SK-N-SH (cell line): Measurements from ENCODE around the gene NUAK1. TPM values are rescaled to one million over a fixed set of nuclear protein-coding genes. Genes with fewer than 3 reads are reported as not detected.

Source experiments
- CTCF ChIA-PET: fragments of 300-600, 350-600 bp; formaldehyde crosslinking; extraction: SDS; loops from one replicate; lab custom pipeline; 2021; lab: Yijun Ruan, JAX
- POLR2A ChIA-PET: fragments of 350-600 bp; sonication (Branson Sonifier 250); formaldehyde crosslinking; extraction: SDS; loops from one replicate; lab custom pipeline; 2020; ENCODE audit warnings: antibody characterized with exemption, inconsistent platforms; lab: Yijun Ruan, JAX
- DNase-seq: peaks from one replicate; pipeline ENCODE4 v3.0.0; 2012
- H2AFZ ChIP-seq: fragments of 200-600 bp; sonication (generic); 2 replicates; pipeline ENCODE4 v1.8.1; 2016; ENCODE audit warnings: antibody characterized with exemption, mild to moderate bottlenecking, low read depth
- H3F3A ChIP-seq: fragments of 200-600 bp; sonication (generic); replicated peaks from 2 replicates; pipeline ENCODE3; 2016; ENCODE audit warnings: antibody characterized with exemption, mild to moderate bottlenecking; ENCODE audit not compliant: insufficient read depth
- H3K27ac ChIP-seq, 2 experiments: fragments of 200-500 bp in 1 of 2; fragments of 200-600 bp in 1 of 2; sonication (Bioruptor generic) in 1 of 2; sonication (generic), shearing (Covaris generic) in 1 of 2; 2 replicates each; pipeline versions ENCODE4 v1.5.1 to v1.6.1; 2014 to 2016; ENCODE audit warnings: low read depth in 2 of 2, inconsistent platforms in 1 of 2, low read length in 1 of 2, mild to moderate bottlenecking in 1 of 2, mixed read lengths in 1 of 2
- H3K27me3 ChIP-seq: fragments of 200-600 bp; sonication (generic), shearing (Covaris generic); 2 replicates; pipeline ENCODE4 v1.6.1; 2016; ENCODE audit warnings: mixed run types; ENCODE audit not compliant: insufficient read depth
- H3K36me3 ChIP-seq, 2 experiments: fragments of 200-500 bp in 1 of 2; fragments of 200-600 bp in 1 of 2; sonication (Bioruptor generic) in 1 of 2; sonication (generic) in 1 of 2; replicated peaks in 1 of 2; 2 replicates each; pipeline versions ENCODE3 to v1.5.1; 2014 to 2016; ENCODE audit warnings: low read length in 1 of 2, mild to moderate bottlenecking in 1 of 2; ENCODE audit not compliant: insufficient read depth in 2 of 2, control insufficient read depth in 1 of 2
- H3K4me1 ChIP-seq, 2 experiments: fragments of 200-500 bp in 1 of 2; fragments of 200-600 bp in 1 of 2; sonication (Bioruptor generic) in 1 of 2; sonication (generic), shearing (Covaris generic) in 1 of 2; 2 replicates each; pipeline versions ENCODE4 v1.5.1 to v1.6.1; 2014 to 2016; ENCODE audit warnings: low read depth in 1 of 2, low read length in 1 of 2, mixed run types in 1 of 2; ENCODE audit not compliant: insufficient read depth in 2 of 2, control insufficient read depth in 1 of 2
- H3K4me2 ChIP-seq: fragments of 200-600 bp; sonication (generic), shearing (Covaris generic); 2 replicates; pipeline ENCODE4 v1.6.1; 2017; ENCODE audit warnings: mixed run types
- H3K4me3 ChIP-seq, 2 experiments: fragments of 200-500 bp in 1 of 2; fragments of 200-600 bp in 1 of 2; sonication (Bioruptor generic) in 1 of 2; sonication (generic), shearing (Covaris generic) in 1 of 2; 2 replicates each; pipeline versions ENCODE4 v1.5.1 to v1.8.1; 2014 to 2016; ENCODE audit warnings: low read depth in 2 of 2, inconsistent platforms in 1 of 2, low read length in 1 of 2, mild to moderate bottlenecking in 1 of 2, mixed read lengths in 1 of 2, moderate library complexity in 1 of 2
- H3K79me2 ChIP-seq: fragments of 200-600 bp; sonication (generic); 2 replicates; pipeline ENCODE4 v1.8.1; 2017; ENCODE audit warnings: mild to moderate bottlenecking; ENCODE audit not compliant: insufficient read depth
- H3K9ac ChIP-seq: fragments of 200-600 bp; sonication (generic); 2 replicates; pipeline ENCODE4 v1.6.1; 2017; ENCODE audit warnings: mixed run types
- H3K9me2 ChIP-seq: fragments of 200-600 bp; sonication (generic); 2 replicates; pipeline ENCODE4 v1.6.1; 2017; ENCODE audit warnings: mixed run types
- H3K9me3 ChIP-seq: fragments of 200-600 bp; sonication (generic); 2 replicates; pipeline ENCODE4 v1.6.1; 2017; ENCODE audit warnings: mixed run types, mild to moderate bottlenecking, moderate library complexity
- H4K20me1 ChIP-seq: fragments of 200-600 bp; sonication (generic); 2 replicates; pipeline ENCODE4 v1.6.1; 2017; ENCODE audit warnings: mild to moderate bottlenecking, mixed run types; ENCODE audit not compliant: insufficient read depth
- CHD2 ChIP-seq: fragments of 150-350 bp; IDR thresholded peaks from 2 replicates; pipeline ENCODE4 v1.6.1; 2018; ENCODE audit warnings: low read length; ENCODE audit not compliant: partially characterized antibody
- EP300 ChIP-seq, 2 experiments: IDR thresholded peaks; 2 replicates each; pipeline versions ENCODE4 v1.4.0 to v1.6.1; 2012; ENCODE audit warnings: borderline replicate concordance in 1 of 2, low read depth in 1 of 2, low read length in 1 of 2
- EZH2phosphoT487 ChIP-seq: fragments of 200-600 bp; sonication (generic); IDR thresholded peaks from 2 replicates; pipeline ENCODE4 v1.6.1; 2017; ENCODE audit warnings: low read depth, mixed run types, mild to moderate bottlenecking, antibody characterized with exemption, moderate library complexity, borderline replicate concordance
- FOSL2 ChIP-seq: IDR thresholded peaks from 2 replicates; pipeline ENCODE4 v1.4.0; 2012; ENCODE audit warnings: low read depth, mild to moderate bottlenecking, moderate library complexity, borderline replicate concordance
- GABPA ChIP-seq: IDR thresholded peaks from 2 replicates; pipeline ENCODE4 v1.4.0; 2012; ENCODE audit warnings: low read depth, mild to moderate bottlenecking
- GATA2 ChIP-seq: sonication (generic); formaldehyde crosslinking; IDR thresholded peaks from 2 replicates; pipeline ENCODE4 v1.5.0; 2020; ENCODE audit warnings: mild to moderate bottlenecking, missing genetic modification reagents
- JUND ChIP-seq: IDR thresholded peaks from 2 replicates; pipeline ENCODE4 v1.4.0; 2012
- MEF2A ChIP-seq: IDR thresholded peaks from 2 replicates; pipeline ENCODE4 v1.4.0; 2012; ENCODE audit warnings: low read depth, borderline replicate concordance
- MXI1 ChIP-seq: IDR thresholded peaks from 2 replicates; pipeline ENCODE4 v1.6.1; 2012; ENCODE audit warnings: mild to moderate bottlenecking, low read depth, low read length, improper control_type of control experiment
- RAD21 ChIP-seq: IDR thresholded peaks from 2 replicates; pipeline ENCODE4 v1.6.1; 2012; ENCODE audit warnings: mild to moderate bottlenecking, low read length
- RCOR1 ChIP-seq: fragments of 150-350 bp; IDR thresholded peaks from 2 replicates; pipeline ENCODE4 v1.6.1; 2017; ENCODE audit warnings: antibody characterized with exemption, low read length
- RFX5 ChIP-seq: IDR thresholded peaks from 2 replicates; pipeline ENCODE4 v1.6.1; 2012; ENCODE audit warnings: mild to moderate bottlenecking, improper control_type of control experiment, low read length
- SIN3A ChIP-seq: IDR thresholded peaks from 2 replicates; pipeline ENCODE4 v1.6.1; 2012; ENCODE audit warnings: low read depth, mild to moderate bottlenecking, low read length, moderate library complexity, borderline replicate concordance
- TAF1 ChIP-seq: IDR thresholded peaks from 2 replicates; pipeline ENCODE4 v1.6.1; 2012; ENCODE audit warnings: low read depth, mild to moderate bottlenecking, low read length, moderate library complexity, borderline replicate concordance
- TCF12 ChIP-seq: IDR thresholded peaks from 2 replicates; pipeline ENCODE4 v1.4.0; 2012
- TEAD4 ChIP-seq: IDR thresholded peaks from 2 replicates; pipeline ENCODE4 v1.4.0; 2012; ENCODE audit warnings: mild to moderate bottlenecking, borderline replicate concordance; ENCODE audit not compliant: insufficient read depth
- WGBS: methylation state at CpG from one replicate; pipeline ENCODE4 v1.1.6; 2017; ENCODE audit warnings: low lambda C conversion rate; 5-methylcytosine and 5-hydroxymethylcytosine counted together
- polyA plus RNA-seq, 3 experiments: library from polyadenylated mRNA; depleted of rRNA; stranded (reverse); fragments of >200 nt; gene quantifications; 2 replicates each; pipeline ENCODE4 v1.2.3, GENCODE V29; 2012
- TF ChIP-seq, protein P1 (sequence below): IDR thresholded peaks from 2 replicates; pipeline ENCODE4 v1.6.1; 2012; ENCODE audit warnings: mild to moderate bottlenecking, low read depth, low read length, moderate library complexity
- TF ChIP-seq, protein P2 (sequence below): IDR thresholded peaks from 2 replicates; pipeline ENCODE4 v1.4.0; 2012; ENCODE audit warnings: low read depth, borderline replicate concordance
- TF ChIP-seq, protein P3 (sequence below): fragments of 150-350 bp; IDR thresholded peaks from 2 replicates; pipeline ENCODE4 v1.6.1; 2016; ENCODE audit warnings: mild to moderate bottlenecking, low read depth, low read length

Gene NUAK1
- polyA plus RNA-seq, 1 of the 3 experiments (the other 2 are of a cell fraction), result 8.1 TPM

DNA sequence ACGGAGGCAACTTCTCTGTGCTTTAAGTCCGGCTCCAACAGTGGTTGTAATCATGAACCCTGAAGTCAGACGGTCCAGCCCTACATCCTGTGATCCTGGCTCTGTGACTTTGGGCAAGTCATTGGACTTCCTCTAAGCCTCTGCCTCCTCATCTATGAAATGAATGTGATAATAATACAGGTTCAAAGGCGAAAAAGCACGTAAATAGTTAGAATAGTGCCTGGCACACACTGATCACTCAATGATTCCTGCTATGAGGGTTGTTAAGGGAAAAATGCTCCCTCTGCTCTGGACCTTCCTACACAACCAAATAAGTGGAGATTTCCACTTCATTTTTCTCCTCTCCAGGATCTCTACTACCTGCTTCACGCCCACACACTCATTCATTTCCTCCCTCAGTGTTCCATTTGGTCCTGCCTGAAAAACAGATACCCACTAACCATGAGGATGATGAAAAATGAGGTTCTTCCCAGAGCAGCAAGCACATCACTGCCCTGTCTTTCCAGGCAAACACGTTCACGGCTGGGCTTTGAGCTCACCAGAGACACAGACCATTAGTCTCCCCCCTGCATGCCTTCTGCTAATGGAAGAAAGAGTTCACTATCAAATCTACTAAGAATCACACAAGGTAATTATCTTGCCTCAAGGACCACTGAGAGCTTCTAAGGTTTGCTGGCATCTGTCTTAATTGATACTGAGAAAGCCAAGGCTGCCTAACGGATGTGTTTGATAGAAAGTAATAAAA, 13.2 kb downstream of the NUAK1 start:
- H3K9me3 ChIP-seq, result no peaks in the 10 kb centered on the region
- no peak for DNase-seq
- WGBS, result 84% methylated on average over 9 of the region's 9 CpGs
- no peak for TF ChIP-seq GATA2 (CRISPR knock-in tag)
- no peak for TF ChIP-seq GABPA
- no peak for TF ChIP-seq TAF1
- TF ChIP-seq EP300 (IDR thresholded peaks at IDR 0.05; ENCODE audit: borderline replicate concordance in 1 of 2, low read depth in 1 of 2, low read length in 1 of 2), result no peak
- no peak for TF ChIP-seq CHD2
- no peak for TF ChIP-seq RFX5
- TF ChIP-seq, protein P1, sequence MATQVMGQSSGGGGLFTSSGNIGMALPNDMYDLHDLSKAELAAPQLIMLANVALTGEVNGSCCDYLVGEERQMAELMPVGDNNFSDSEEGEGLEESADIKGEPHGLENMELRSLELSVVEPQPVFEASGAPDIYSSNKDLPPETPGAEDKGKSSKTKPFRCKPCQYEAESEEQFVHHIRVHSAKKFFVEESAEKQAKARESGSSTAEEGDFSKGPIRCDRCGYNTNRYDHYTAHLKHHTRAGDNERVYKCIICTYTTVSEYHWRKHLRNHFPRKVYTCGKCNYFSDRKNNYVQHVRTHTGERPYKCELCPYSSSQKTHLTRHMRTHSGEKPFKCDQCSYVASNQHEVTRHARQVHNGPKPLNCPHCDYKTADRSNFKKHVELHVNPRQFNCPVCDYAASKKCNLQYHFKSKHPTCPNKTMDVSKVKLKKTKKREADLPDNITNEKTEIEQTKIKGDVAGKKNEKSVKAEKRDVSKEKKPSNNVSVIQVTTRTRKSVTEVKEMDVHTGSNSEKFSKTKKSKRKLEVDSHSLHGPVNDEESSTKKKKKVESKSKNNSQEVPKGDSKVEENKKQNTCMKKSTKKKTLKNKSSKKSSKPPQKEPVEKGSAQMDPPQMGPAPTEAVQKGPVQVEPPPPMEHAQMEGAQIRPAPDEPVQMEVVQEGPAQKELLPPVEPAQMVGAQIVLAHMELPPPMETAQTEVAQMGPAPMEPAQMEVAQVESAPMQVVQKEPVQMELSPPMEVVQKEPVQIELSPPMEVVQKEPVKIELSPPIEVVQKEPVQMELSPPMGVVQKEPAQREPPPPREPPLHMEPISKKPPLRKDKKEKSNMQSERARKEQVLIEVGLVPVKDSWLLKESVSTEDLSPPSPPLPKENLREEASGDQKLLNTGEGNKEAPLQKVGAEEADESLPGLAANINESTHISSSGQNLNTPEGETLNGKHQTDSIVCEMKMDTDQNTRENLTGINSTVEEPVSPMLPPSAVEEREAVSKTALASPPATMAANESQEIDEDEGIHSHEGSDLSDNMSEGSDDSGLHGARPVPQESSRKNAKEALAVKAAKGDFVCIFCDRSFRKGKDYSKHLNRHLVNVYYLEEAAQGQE, result no peak
- no peak for TF ChIP-seq EZH2phosphoT487
- TF ChIP-seq, protein P2, sequence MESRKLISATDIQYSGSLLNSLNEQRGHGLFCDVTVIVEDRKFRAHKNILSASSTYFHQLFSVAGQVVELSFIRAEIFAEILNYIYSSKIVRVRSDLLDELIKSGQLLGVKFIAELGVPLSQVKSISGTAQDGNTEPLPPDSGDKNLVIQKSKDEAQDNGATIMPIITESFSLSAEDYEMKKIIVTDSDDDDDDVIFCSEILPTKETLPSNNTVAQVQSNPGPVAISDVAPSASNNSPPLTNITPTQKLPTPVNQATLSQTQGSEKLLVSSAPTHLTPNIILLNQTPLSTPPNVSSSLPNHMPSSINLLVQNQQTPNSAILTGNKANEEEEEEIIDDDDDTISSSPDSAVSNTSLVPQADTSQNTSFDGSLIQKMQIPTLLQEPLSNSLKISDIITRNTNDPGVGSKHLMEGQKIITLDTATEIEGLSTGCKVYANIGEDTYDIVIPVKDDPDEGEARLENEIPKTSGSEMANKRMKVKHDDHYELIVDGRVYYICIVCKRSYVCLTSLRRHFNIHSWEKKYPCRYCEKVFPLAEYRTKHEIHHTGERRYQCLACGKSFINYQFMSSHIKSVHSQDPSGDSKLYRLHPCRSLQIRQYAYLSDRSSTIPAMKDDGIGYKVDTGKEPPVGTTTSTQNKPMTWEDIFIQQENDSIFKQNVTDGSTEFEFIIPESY, result no peak
- TF ChIP-seq SIN3A, result no peak
- no peak for TF ChIP-seq TEAD4
- no peak for TF ChIP-seq RAD21
- no peak for TF ChIP-seq FOSL2
- TF ChIP-seq MXI1, result no peak
- no peak for TF ChIP-seq RCOR1
- TF ChIP-seq JUND, result no peak
- no peak for TF ChIP-seq MEF2A
- TF ChIP-seq, protein P3, sequence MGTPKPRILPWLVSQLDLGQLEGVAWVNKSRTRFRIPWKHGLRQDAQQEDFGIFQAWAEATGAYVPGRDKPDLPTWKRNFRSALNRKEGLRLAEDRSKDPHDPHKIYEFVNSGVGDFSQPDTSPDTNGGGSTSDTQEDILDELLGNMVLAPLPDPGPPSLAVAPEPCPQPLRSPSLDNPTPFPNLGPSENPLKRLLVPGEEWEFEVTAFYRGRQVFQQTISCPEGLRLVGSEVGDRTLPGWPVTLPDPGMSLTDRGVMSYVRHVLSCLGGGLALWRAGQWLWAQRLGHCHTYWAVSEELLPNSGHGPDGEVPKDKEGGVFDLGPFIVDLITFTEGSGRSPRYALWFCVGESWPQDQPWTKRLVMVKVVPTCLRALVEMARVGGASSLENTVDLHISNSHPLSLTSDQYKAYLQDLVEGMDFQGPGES, result no peak
- no peak for TF ChIP-seq TCF12
- H3F3A ChIP-seq, result no peaks in the 10 kb centered on the region
- POLR2A ChIA-PET, result no interaction called here
- H3K27ac ChIP-seq, result 0 out of 4 replicates have a peak overlapping the region, but pooled peaks of 1 of the 2 experiments have one; percentile 44
- no peak overlapping the region for H2AFZ ChIP-seq
- peaks cover 100% of the 10 kb centered on the region for H3K79me2 ChIP-seq
- no peak overlapping the region for H3K9ac ChIP-seq
- H3K36me3 ChIP-seq, result peaks cover 0 to 2% of the 10 kb centered on the region in 2 experiments
- H3K9me2 ChIP-seq, result no peaks in the 10 kb centered on the region
- H3K4me3 ChIP-seq, result no peak overlapping the region
- H3K27me3 ChIP-seq, result no peaks in the 10 kb centered on the region
- no peak overlapping the region for H3K4me2 ChIP-seq
- CTCF ChIA-PET, result interaction anchor here (0.6 to 1.4 kb wide), 4 partner anchors 10 to 822 kb away, joined by 3 read pairs; no protein-coding TSS in a partner anchor
- H4K20me1 ChIP-seq, result peaks cover 97% of the 10 kb centered on the region
- H3K4me1 ChIP-seq, result peaks cover 0 to 13% of the 10 kb centered on the region in 2 experiments; a peak in 2 of 4 replicates
